ENCODE data around the gene OR5D16.

DNA sequence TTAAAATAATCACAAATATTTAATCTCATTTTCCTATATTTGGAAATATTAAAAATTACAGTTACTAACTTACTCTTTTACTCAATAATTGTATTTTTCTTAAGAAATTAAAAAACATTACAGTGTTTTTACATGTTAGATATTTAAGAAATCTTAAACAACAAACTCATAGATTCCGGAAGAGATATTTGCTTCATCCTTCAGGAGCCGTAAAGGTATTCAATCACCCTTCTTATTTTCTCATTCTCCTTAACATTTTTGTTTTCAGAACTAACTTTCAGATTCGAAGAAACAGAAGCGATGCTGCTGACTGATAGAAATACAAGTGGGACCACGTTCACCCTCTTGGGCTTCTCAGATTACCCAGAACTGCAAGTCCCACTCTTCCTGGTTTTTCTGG, 19.2 kb upstream of the OR5D16 start, which contains the start of gene OR5D18:
- TF ChIP-seq, protein P1, sequence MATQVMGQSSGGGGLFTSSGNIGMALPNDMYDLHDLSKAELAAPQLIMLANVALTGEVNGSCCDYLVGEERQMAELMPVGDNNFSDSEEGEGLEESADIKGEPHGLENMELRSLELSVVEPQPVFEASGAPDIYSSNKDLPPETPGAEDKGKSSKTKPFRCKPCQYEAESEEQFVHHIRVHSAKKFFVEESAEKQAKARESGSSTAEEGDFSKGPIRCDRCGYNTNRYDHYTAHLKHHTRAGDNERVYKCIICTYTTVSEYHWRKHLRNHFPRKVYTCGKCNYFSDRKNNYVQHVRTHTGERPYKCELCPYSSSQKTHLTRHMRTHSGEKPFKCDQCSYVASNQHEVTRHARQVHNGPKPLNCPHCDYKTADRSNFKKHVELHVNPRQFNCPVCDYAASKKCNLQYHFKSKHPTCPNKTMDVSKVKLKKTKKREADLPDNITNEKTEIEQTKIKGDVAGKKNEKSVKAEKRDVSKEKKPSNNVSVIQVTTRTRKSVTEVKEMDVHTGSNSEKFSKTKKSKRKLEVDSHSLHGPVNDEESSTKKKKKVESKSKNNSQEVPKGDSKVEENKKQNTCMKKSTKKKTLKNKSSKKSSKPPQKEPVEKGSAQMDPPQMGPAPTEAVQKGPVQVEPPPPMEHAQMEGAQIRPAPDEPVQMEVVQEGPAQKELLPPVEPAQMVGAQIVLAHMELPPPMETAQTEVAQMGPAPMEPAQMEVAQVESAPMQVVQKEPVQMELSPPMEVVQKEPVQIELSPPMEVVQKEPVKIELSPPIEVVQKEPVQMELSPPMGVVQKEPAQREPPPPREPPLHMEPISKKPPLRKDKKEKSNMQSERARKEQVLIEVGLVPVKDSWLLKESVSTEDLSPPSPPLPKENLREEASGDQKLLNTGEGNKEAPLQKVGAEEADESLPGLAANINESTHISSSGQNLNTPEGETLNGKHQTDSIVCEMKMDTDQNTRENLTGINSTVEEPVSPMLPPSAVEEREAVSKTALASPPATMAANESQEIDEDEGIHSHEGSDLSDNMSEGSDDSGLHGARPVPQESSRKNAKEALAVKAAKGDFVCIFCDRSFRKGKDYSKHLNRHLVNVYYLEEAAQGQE (IDR thresholded peaks at IDR 0.05; ENCODE audit: insufficient read depth in 1 of 2, low read depth in 2 of 2, low read length in 2 of 2): no peak
- no peak for TF ChIP-seq POLR2AphosphoS5 (IDR thresholded peaks at IDR 0.05; ENCODE audit: low read depth, low read length)
- no peak for TF ChIP-seq TAF1 (IDR thresholded peaks at IDR 0.05; ENCODE audit: borderline replicate concordance, insufficient read depth, low read length)
- TF ChIP-seq SIN3A (IDR thresholded peaks at IDR 0.05; ENCODE audit: borderline replicate concordance, insufficient read depth, low read length): no peak
- TF ChIP-seq FOXP2 (optimal IDR thresholded peaks at IDR 0.05; ENCODE audit: borderline replicate concordance, extremely low read depth, extremely low read length, insufficient read depth): no peak

Measured in PFSK-1 (cell line).